ENCODE results near the gene RADIL.

RADIL gene

GRCh38 chr7:4783762-4784351 lies 99.7 kb downstream of the RADIL start:
- Mint-ChIP-seq H3K27me3 (no peaks in the 10 kb centered on the region), H3K9me3 (ENCODE audit: low read depth) (no peaks in the 10 kb centered on the region), H3K4me1 (ENCODE audit: low read depth) (peaks cover 3% of the 10 kb centered on the region), H3K4me3 (no peak overlapping the region), H3K27ac (no peak overlapping the region), H3K36me3 (no peaks in the 10 kb centered on the region)

DNA sequence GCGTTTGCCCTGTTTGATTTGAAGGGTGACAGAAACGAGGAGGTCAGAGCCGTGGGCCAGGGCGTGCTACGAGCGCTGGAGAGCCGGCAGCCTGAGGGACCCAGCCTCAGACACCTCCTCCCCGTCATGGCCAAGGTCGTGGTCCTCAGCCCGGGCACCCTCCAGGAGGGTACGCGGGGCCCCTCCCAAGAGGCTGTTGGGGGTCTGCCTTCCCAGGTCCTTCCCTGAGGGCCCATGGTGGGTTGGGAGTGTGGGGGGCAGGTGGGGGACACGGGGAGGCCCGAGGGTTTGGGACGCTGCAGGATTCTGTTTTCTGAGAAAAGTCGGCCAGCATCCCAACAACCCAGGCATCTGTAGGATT lies 100.2 kb downstream of the RADIL start:
- H3K9me3 Mint-ChIP-seq (ENCODE audit: low read depth), result no peaks in the 10 kb centered on the region
- H3K36me3 Mint-ChIP-seq, result no peaks in the 10 kb centered on the region
- H3K27ac Mint-ChIP-seq, result no peak overlapping the region
- H3K4me1 Mint-ChIP-seq (ENCODE audit: low read depth), result peaks cover 6% of the 10 kb centered on the region
- H3K27me3 Mint-ChIP-seq, result no peaks in the 10 kb centered on the region
- H3K4me3 Mint-ChIP-seq, result no peak overlapping the region

DNA sequence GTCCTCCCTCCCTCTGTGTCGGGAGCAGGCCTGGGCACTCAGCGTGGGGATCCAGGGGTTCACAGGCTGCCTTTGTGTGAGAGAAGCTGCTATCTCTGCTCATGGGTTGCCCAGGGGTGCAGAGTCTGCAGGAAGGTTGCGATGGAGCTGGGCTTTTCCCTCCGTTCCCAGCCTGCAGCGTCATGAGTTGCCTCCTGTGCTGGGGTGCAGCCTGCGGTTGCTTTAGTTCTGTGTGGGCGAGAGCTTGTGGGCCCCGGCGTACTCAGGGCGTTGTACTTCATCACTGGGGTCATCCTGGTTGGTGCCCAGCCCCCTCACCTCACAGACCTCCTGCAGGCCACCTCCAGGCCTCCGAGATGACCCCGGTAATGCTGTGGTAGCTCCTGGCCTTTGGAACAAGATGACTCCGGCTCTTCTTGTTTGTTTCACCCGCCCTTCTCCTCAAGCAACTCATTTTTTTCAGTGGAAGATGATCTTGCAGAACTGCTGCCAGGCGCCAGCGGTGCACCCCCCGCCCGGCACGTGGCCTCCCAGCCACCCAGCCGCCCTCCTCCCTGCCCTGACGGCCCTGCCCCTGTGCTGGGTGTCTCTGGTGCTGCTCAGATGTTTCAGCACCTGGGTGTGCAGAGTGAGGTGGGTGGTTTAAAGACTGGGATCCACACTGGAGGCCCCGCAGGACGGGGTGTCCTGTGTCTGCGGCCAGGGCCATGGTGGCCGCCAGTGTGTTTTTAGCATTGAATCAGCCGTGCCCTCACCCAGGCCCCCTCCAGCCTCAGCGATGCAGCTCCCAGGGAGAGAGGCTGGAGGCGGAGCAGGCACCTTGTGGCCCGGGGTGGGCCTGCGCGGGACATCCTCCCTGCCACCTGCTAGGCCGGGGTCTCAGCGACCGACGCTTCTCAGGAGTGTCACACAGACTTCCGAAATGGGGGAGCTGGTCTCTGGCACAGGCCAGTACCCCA lies 100.9 kb downstream of the RADIL start:
- Mint-ChIP-seq H3K9me3 (ENCODE audit: low read depth) (no peaks in the 10 kb centered on the region), H3K27ac (no peak overlapping the region), H3K27me3 (no peaks in the 10 kb centered on the region), H3K36me3 (no peaks in the 10 kb centered on the region), H3K4me1 (ENCODE audit: low read depth) (peaks cover 12% of the 10 kb centered on the region), H3K4me3 (no peak overlapping the region)

DNA sequence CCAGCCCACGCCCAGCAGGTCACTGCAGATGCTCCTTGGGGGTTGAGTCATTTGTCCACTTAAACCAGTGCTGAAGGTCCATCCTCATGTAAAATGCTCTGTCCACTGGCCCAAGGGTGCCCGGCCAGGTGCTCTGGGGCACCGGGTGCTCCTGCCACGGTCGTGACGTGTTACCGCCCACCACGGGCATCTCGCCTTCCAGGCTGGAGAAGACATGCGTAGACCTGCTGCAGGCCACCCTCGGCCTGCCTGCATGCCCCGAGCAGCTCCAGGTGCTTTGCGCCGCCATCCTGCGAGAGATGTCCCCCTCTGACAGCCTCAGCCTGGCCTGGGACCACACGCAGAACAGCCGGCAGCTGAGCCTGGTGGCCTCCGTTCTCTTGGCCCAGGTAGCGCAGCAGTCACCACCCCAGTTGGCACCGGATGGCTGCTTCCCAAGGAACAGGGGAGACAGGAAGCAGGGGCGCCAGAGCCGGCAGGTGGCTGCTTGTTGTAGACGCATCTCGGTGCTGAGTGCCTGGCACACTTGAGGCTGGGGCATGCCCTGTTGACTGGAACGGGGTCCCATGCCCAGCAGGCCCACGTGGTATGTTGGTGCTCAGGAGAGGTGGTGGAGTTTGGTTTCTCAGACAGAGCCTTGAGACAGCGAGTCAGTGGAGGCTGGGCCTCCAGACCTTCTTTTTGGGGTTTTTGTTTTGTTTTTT lies 102.0 kb downstream of the RADIL start:
- Mint-ChIP-seq H3K4me3 (no peak overlapping the region), H3K27me3 (no peaks in the 10 kb centered on the region), H3K36me3 (no peaks in the 10 kb centered on the region), H3K27ac (no peak overlapping the region), H3K9me3 (ENCODE audit: low read depth) (no peaks in the 10 kb centered on the region), H3K4me1 (ENCODE audit: low read depth) (peaks cover 20% of the 10 kb centered on the region)

GRCh38 chr7:4779118-4779517 lies 104.4 kb downstream of the RADIL start:
- Mint-ChIP-seq H3K36me3 (peaks cover 2% of the 10 kb centered on the region), H3K27me3 (no peaks in the 10 kb centered on the region)

GRCh38 chr7:4775848-4776623 lies 107.5 kb downstream of the RADIL start:
- no peaks in the 10 kb centered on the region for H3K9me3 Mint-ChIP-seq (ENCODE audit: low read depth)
- peak overlapping the region; percentile 98 for H3K27ac Mint-ChIP-seq
- H3K4me1 Mint-ChIP-seq (ENCODE audit: low read depth), result peaks cover 44% of the 10 kb centered on the region
- H3K4me3 Mint-ChIP-seq, result peak overlapping the region; percentile 96
- no peaks in the 10 kb centered on the region for H3K27me3 Mint-ChIP-seq
- H3K36me3 Mint-ChIP-seq, result peaks cover 2% of the 10 kb centered on the region

More at GRCh38 chr7:4779118-4779517, 104.4 kb downstream of the RADIL start:
- H3K27ac Mint-ChIP-seq, result no peak overlapping the region
- H3K4me1 Mint-ChIP-seq (ENCODE audit: low read depth), result peaks cover 35% of the 10 kb centered on the region
- no peak overlapping the region for H3K4me3 Mint-ChIP-seq
- no peaks in the 10 kb centered on the region for H3K9me3 Mint-ChIP-seq (ENCODE audit: low read depth)

GRCh38 chr7:4775250-4775847 lies 108.2 kb downstream of the RADIL start, which contains the start of gene AP5Z1:
TSS of gene AP5Z1 (plus strand) at chr7:4775623. CDS start at chr7:4775716, 93 bp downstream.
- H3K9me3 Mint-ChIP-seq (ENCODE audit: low read depth), result no peaks in the 10 kb centered on the region
- peaks cover 2% of the 10 kb centered on the region for H3K36me3 Mint-ChIP-seq
- no peaks in the 10 kb centered on the region for H3K27me3 Mint-ChIP-seq
- peak within 1 kb of the TSS; percentile 96 for H3K4me3 Mint-ChIP-seq
- H3K4me1 Mint-ChIP-seq (ENCODE audit: low read depth), result peaks cover 44% of the 10 kb centered on the region
- peak within 1 kb of the TSS; percentile 98 for H3K27ac Mint-ChIP-seq

DNA sequence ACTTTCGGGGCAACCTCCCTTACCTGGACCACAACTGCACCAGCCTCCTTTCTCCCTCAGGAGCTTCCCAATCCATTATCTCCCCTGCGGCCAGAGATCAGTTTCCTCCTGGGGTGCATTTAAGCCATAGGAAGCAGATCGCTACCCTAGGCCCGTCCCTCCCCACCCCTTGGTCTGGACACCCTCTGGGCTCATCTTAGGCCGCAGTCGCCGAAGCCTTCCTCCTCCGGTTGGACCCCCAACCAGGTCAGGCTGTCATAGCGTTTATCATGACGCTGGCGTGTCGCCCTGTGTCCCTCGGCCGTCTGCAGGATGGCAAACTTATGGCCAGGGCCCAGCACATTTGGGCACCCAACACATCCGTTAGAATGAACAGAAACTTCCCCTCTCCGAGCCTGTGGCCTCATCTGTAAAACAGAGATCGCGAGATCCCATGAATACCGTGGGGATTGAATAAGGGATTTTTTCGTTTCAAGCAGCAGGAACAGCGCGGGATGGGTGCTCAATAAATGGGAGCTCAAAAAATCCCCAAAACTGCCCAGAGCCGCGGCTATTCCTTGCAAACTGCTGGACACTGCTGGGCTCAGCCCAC lies 108.8 kb downstream of the RADIL start:
- Mint-ChIP-seq H3K9me3 (ENCODE audit: low read depth) (no peaks in the 10 kb centered on the region), H3K36me3 (peaks cover 2% of the 10 kb centered on the region), H3K4me1 (ENCODE audit: low read depth) (peaks cover 44% of the 10 kb centered on the region), H3K27me3 (no peaks in the 10 kb centered on the region), H3K27ac (peak overlapping the region; percentile 98), H3K4me3 (peak overlapping the region; percentile 96)

DNA sequence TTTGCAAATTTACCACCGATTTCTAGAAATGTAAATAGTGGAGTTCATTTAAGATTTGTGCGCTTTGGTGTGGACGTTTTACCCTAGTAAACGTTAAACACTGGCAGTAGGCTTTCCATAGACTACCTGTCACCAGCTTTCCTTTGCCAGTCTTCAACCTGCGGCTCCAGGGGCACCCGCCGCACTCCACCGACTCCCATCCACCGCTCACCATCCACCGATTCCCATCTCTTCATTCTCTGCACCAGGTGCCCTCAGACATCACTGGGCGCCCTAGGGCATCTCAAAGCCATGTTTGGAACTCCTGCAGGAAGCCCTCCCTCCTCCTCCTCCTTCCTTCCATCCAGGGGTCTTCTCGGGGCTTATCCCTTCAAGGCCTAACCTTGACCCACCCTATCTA lies 109.5 kb downstream of the RADIL start:
- peaks cover 46% of the 10 kb centered on the region for H3K4me1 Mint-ChIP-seq (ENCODE audit: low read depth)
- H3K9me3 Mint-ChIP-seq (ENCODE audit: low read depth), result no peaks in the 10 kb centered on the region
- H3K4me3 Mint-ChIP-seq, result peak overlapping the region; percentile 96
- no peaks in the 10 kb centered on the region for H3K27me3 Mint-ChIP-seq
- H3K36me3 Mint-ChIP-seq, result peaks cover 2% of the 10 kb centered on the region
- H3K27ac Mint-ChIP-seq, result peak overlapping the region; percentile 98

- H3K9me3 Mint-ChIP-seq (ENCODE audit: low read depth), result no peaks in the 10 kb centered on the region
- no peaks in the 10 kb centered on the region for H3K27me3 Mint-ChIP-seq
- peaks cover 2% of the 10 kb centered on the region for H3K36me3 Mint-ChIP-seq
- peaks cover 36% of the 10 kb centered on the region for H3K4me1 Mint-ChIP-seq (ENCODE audit: low read depth)
- no peak overlapping the region for H3K27ac Mint-ChIP-seq
- no peak overlapping the region for H3K4me3 Mint-ChIP-seq
Observed at GRCh38 chr7:4772306-4772705, 111.2 kb downstream of the RADIL start.

DNA sequence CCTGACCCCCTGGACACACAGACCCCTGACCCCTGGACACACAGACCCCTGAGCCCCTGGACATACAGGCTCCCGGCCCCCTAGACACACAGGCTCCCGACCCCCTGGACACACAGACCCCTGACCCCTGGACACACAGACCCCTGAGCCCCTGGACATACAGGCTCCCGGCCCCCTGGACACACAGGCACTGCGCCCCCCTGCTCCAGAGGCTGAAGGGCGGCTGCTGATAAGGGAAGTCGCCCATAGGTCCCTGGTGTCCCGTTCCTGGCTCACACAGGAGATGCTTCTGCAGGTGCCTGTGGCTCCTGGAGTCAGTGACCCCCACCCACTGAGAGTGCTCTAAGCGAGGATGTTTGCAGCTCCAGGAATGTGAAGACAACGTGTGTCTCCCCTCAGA lies 111.8 kb downstream of the RADIL start:
- Mint-ChIP-seq H3K36me3 (peaks cover 2% of the 10 kb centered on the region), H3K27me3 (no peaks in the 10 kb centered on the region), H3K4me1 (ENCODE audit: low read depth) (peaks cover 32% of the 10 kb centered on the region), H3K4me3 (no peak overlapping the region), H3K27ac (no peak overlapping the region), H3K9me3 (ENCODE audit: low read depth) (no peaks in the 10 kb centered on the region)

GRCh38 chr7:4770886-4771285 lies 112.6 kb downstream of the RADIL start:
- Mint-ChIP-seq H3K27me3 (no peaks in the 10 kb centered on the region), H3K27ac (no peak overlapping the region), H3K36me3 (no peaks in the 10 kb centered on the region), H3K9me3 (ENCODE audit: low read depth) (no peaks in the 10 kb centered on the region), H3K4me3 (no peak overlapping the region), H3K4me1 (ENCODE audit: low read depth) (peaks cover 26% of the 10 kb centered on the region)

- peak overlapping the region; percentile 64 for H3K27ac Mint-ChIP-seq
- H3K36me3 Mint-ChIP-seq, result no peaks in the 10 kb centered on the region
- H3K27me3 Mint-ChIP-seq, result no peaks in the 10 kb centered on the region
- H3K4me3 Mint-ChIP-seq, result no peak overlapping the region
- no peaks in the 10 kb centered on the region for H3K9me3 Mint-ChIP-seq (ENCODE audit: low read depth)
- peaks cover 20% of the 10 kb centered on the region for H3K4me1 Mint-ChIP-seq (ENCODE audit: low read depth)
Observed at GRCh38 chr7:4769761-4770160, 113.8 kb downstream of the RADIL start.

Data from activated naive CD8-positive, alpha-beta T cell (primary cell).